ENCODE measurements around the gene SIGLEC9.
A peak's percentile ranks its signal among the peaks of the same experiment; 100 is the strongest.
"Not testable (repeated sequence)": the region's sequence is repeated elsewhere in the genome, so short reads cannot be mapped to it uniquely, and the experiment has no call there.

Gene SIGLEC9

DNA sequence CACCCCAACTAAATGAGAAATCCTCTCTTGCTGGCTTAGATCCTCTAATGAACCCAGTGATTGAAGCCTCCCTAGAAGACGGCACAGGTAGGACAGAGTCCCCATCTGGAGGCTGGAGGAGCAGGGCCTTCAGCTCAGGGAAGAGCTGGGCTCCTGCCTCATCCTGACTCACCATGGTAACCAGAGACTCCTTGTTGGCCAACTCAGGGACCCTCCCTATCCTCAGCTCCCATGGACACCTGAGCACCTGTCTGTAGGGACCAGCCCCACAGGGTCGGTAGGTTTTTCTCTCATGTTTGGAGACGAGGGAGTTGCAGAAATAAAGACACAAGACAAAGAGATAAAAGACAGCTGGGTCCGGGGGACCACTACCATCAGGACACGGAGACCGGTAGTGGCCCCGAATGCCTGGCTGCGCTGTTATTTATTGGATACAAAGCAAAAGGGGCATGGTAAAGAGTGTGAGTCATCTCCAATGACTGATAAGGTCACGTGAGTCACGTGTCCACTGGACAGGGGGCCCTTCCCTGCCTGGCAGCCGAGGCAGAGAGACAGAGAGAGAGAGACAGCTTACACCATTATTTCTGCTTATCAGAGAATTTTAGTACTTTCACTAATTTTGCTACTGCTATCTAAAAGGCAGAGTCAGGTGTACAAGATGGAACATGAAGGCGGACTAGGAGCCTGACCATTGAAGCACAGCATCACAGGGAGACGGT is 44.0 kb downstream of the SIGLEC9 start:
- no peak overlapping the region for H3K4me3 ChIP-seq (ENCODE audit: insufficient read length, low read depth)
- H3K27me3 ChIP-seq (ENCODE audit: insufficient read depth, insufficient read length): no peaks in the 10 kb centered on the region
- H3K36me3 ChIP-seq (ENCODE audit: insufficient read depth, insufficient read length, low read length): no peaks in the 10 kb centered on the region
- no peaks in the 10 kb centered on the region for H3K9me3 ChIP-seq (ENCODE audit: insufficient read depth, low read length)
- TF ChIP-seq ZNF274 (IDR thresholded peaks at IDR 0.05; ENCODE audit: low read depth, low read length) (no peak), YY1 (IDR thresholded peaks at IDR 0.05; ENCODE audit: insufficient read depth, insufficient read length) (no peak), SUZ12 (IDR thresholded peaks at IDR 0.05; ENCODE audit: extremely low read depth, insufficient read depth, insufficient read length) (no peak)
- no peak for DNase-seq (ENCODE audit: low read depth, low spot score)
- no peak overlapping the region for H3K9ac ChIP-seq (ENCODE audit: insufficient read length, low read depth)
- no peaks in the 10 kb centered on the region for H3K4me1 ChIP-seq (ENCODE audit: insufficient read depth, insufficient read length)

DNA sequence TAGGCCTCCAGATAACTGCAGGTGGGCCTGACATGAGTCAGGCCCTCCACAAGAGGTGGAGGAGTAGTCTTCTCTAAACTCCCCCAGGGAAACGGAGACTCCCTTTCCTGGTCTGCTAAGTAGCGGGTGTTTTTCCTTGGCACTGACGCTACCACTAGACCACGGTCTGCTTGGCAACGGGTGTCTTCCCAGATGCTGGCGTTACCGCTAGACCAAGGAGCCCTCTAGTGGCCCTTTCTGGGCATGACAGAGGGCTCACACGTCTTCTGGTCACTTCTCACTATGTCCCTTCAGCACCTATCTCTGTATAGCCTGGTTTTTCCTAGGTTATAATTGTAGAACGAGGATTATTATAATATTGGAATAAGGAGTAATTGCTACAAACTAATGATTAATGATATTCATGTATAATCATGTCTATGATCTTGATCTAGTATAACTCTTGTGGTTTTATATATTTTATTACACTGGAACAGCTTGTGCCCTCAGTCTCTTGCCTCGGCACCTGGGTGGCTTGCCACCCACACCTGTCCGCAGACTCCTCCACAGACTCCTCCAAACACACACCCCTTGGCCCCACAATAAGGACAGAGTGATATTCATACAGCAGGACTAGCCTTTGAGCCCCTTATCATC is 44.7 kb downstream of the SIGLEC9 start:
- H3K4me3 ChIP-seq (ENCODE audit: insufficient read length, low read depth); H3K9me3 ChIP-seq (ENCODE audit: insufficient read depth, low read length); H3K4me1 ChIP-seq (ENCODE audit: insufficient read depth, insufficient read length); H3K9ac ChIP-seq (ENCODE audit: insufficient read length, low read depth); H3K27me3 ChIP-seq (ENCODE audit: insufficient read depth, insufficient read length); H3K36me3 ChIP-seq (ENCODE audit: insufficient read depth, insufficient read length, low read length): not testable (repeated sequence)
- peak; percentile 18 for DNase-seq (ENCODE audit: low read depth, low spot score)

DNA sequence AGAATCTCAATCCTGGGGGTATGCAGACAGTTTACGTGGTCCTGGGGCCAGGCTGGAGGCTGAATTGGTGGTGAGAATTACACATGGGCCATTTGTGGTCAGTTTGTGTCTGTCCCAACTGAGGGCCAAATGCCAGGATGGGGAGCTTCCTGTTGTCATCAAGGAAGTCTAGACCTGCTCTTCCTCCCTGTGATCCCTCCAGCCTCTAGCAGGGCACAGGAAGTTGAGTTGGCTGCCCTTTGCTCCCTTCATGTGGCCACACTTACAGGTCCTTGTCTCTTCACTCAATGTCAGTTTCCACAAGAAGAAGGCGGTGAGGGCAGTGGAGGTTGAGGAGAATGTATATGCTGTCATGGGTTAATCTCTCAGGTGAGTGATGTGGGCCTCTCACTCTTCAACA is 47.5 kb downstream of the SIGLEC9 start:
- H3K9ac ChIP-seq (ENCODE audit: insufficient read length, low read depth): no peak overlapping the region
- no peaks in the 10 kb centered on the region for H3K9me3 ChIP-seq (ENCODE audit: insufficient read depth, low read length)
- no peak for TF ChIP-seq ZNF274 (IDR thresholded peaks at IDR 0.05; ENCODE audit: low read depth, low read length)
- no peak for TF ChIP-seq SUZ12 (IDR thresholded peaks at IDR 0.05; ENCODE audit: extremely low read depth, insufficient read depth, insufficient read length)
- no peak for TF ChIP-seq YY1 (IDR thresholded peaks at IDR 0.05; ENCODE audit: insufficient read depth, insufficient read length)
- H3K27me3 ChIP-seq (ENCODE audit: insufficient read depth, insufficient read length): no peaks in the 10 kb centered on the region
- H3K4me3 ChIP-seq (ENCODE audit: insufficient read length, low read depth): no peak overlapping the region
- DNase-seq (ENCODE audit: low read depth, low spot score): no peak
- no peaks in the 10 kb centered on the region for H3K4me1 ChIP-seq (ENCODE audit: insufficient read depth, insufficient read length)
- H3K36me3 ChIP-seq (ENCODE audit: insufficient read depth, insufficient read length, low read length): no peaks in the 10 kb centered on the region

DNA sequence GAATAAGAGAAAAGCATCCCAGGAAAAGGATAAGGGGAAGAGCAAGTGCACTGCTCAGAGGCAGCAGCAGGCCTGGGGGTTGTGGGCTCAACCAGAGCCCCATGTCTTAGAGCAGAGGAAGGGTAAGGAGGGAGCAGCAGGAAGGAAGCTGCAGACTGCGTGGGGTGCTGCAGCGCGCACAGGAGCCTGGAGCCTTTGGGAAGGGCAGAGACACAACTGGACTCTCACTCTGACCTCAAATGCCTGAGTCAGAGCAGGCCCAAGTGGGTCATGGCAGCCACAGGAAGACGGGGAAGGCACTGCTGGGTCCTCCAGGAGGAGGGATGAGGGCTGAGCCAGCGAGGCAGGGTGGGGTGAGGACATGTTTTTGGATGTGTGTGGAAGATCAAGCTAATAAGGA is 49.0 kb downstream of the SIGLEC9 start:
- Histone ChIP-seq H3K27me3 (ENCODE audit: insufficient read depth, insufficient read length) (no peaks in the 10 kb centered on the region), H3K4me1 (ENCODE audit: insufficient read depth, insufficient read length) (no peaks in the 10 kb centered on the region), H3K9ac (ENCODE audit: insufficient read length, low read depth) (no peak overlapping the region), H3K4me3 (ENCODE audit: insufficient read length, low read depth) (no peak overlapping the region), H3K36me3 (ENCODE audit: insufficient read depth, insufficient read length, low read length) (no peaks in the 10 kb centered on the region), H3K9me3 (ENCODE audit: insufficient read depth, low read length) (no peaks in the 10 kb centered on the region)
- DNase-seq (ENCODE audit: low read depth, low spot score): no peak
- no peak for TF ChIP-seq ZNF274 (IDR thresholded peaks at IDR 0.05; ENCODE audit: low read depth, low read length)
- TF ChIP-seq YY1 (IDR thresholded peaks at IDR 0.05; ENCODE audit: insufficient read depth, insufficient read length): no peak
- no peak for TF ChIP-seq SUZ12 (IDR thresholded peaks at IDR 0.05; ENCODE audit: extremely low read depth, insufficient read depth, insufficient read length)

DNA sequence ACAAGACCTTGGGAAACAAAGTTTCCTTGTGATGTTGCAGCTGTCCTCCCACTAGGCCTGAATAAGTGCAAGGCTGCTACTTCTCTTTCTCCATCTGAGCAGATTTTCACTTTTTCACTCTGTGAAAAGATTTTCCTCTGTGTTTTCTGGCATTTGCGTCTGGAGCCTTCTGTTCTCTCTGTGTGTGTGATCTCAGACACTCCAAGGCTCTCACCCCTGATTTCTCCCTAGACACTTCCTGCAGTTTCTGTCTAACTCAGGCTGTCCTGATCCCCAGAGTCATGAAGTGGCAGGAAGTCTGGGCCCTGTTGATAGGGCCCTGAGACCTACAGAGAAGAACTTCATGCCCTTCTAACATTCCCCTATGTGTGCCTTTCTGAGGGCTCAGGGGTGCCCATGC is 54.5 kb downstream of the SIGLEC9 start:
- H3K9me3 ChIP-seq (ENCODE audit: insufficient read depth, low read length): no peaks in the 10 kb centered on the region; the same call in 1 of the 2 replicates
- no peak for DNase-seq (ENCODE audit: low read depth, low spot score)
- H3K4me3 ChIP-seq (ENCODE audit: insufficient read length, low read depth): no peak overlapping the region
- peaks cover 5% of the 10 kb centered on the region for H3K4me1 ChIP-seq (ENCODE audit: insufficient read depth, insufficient read length)
- H3K9ac ChIP-seq (ENCODE audit: insufficient read length, low read depth): no peak overlapping the region
- H3K36me3 ChIP-seq (ENCODE audit: insufficient read depth, insufficient read length, low read length): no peaks in the 10 kb centered on the region
- no peak for TF ChIP-seq YY1 (IDR thresholded peaks at IDR 0.05; ENCODE audit: insufficient read depth, insufficient read length)
- TF ChIP-seq SUZ12 (IDR thresholded peaks at IDR 0.05; ENCODE audit: extremely low read depth, insufficient read depth, insufficient read length): no peak
- TF ChIP-seq ZNF274 (IDR thresholded peaks at IDR 0.05; ENCODE audit: low read depth, low read length): no peak
- H3K27me3 ChIP-seq (ENCODE audit: insufficient read depth, insufficient read length): peaks cover 17% of the 10 kb centered on the region
